CD4-positive, alpha-beta T cell treated with Interleukin-4 for 1 hour (primary cell): ENCODE measurements around the gene SCUBE3.

Source experiments
- DNase-seq, 2 donors: peaks; one replicate each; pipeline ENCODE4 v3.0.0-alpha.2; 2020 to 2022

SCUBE3 gene

DNA sequence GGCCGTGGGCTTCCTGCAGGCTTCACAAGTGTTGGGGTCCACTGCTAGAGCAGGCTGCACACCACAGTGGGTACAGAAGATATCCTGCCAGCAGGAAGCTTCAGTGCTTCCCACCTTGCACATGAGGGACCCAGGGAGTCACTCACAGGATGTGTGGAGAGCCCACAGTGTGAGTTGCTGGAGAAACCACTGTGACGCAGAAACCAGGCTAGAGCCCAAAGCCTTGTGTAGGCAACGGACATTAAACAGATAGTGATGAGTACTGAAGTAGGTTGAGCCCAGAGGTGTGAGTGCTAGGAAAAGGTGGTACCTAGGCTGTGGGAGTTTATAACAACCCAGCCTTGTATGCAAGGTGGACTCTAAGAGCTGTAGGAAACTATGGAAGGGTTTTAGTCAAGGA, 65.0 kb downstream of the SCUBE3 start:
- no peak for DNase-seq

GRCh38 chr6:35280903-35281302, 67.1 kb downstream of the SCUBE3 start:
- DNase-seq, result no peak

- DNase-seq, result no peak
Measured at GRCh38 chr6:35282472-35282871, 68.7 kb downstream of the SCUBE3 start.

DNA sequence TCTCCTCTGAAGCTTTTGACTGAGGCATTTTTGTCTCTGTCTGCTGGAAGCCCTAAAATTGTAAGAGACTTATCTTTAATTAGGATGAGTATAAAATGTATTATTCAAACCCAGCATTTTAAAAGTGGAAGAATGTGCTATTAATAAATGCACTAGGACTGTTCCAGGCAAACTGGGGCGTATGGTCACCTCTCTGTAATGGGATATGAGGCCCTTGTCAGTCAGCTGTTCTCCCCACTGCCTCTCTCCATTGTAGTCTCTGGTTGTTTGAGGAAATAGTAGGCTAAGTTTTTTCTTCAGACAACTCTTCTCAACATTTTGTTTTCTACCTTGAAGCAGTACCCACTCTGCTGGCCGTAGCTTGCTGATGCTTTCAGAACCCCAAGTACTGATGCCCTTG, 69.6 kb downstream of the SCUBE3 start:
- DNase-seq, result no peak

DNA sequence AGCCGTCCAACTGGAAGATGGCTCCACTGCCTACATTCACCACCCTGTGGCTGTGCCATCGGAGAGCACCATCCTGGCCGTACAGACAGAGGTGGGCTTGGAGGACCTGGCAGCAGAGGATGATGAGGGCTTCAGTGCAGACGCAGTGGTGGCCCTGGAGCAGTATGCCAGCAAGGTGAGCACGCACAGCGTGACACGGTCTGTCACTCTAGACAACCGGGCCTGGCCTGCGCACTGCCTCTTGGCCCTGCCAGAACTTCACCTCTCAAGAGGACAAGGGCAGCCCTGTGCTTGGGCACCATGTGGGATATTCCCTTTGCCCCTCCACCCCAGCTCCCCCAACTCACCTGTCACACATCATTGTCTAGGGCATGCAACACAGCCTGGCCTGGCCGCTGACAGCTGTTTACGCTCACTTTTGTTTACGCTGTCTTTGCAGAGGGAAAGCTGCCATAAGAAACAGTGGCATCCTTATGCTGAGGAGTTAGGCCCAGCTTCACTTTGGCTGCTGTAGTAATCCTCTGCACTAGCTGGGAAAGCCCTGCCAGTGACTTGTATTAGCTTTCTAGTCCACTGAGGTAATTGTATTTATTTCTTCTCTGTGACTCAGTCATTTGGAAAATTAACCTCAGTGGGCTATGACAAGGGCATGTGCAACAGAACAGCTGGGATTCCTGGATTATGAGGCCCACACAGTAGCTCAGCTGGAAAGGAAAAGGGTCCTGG, 74.1 kb downstream of the SCUBE3 start:
- no peak for DNase-seq

DNA sequence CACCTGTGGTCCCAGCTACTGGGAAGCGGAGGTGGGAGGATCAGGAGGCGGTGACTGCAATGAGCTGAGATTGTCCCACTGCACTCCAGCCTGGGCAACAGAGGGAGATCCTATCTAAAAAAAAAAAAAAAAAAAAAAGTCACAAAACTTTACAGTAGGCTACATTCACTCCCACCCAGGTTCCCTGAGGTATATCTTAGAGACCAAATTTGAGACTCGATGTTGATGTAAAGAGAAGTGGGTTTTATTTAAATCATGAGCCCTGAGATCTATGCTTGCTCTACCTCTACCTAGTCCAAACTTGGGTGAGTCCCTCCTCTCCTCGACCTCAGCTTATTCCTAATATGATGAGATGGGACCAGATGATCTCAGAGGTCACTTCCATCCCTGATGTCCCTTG, 75.1 kb downstream of the SCUBE3 start:
- DNase-seq, result no peak

GRCh38 chr6:35291491-35291890, 77.7 kb downstream of the SCUBE3 start:
- no peak for DNase-seq

DNA sequence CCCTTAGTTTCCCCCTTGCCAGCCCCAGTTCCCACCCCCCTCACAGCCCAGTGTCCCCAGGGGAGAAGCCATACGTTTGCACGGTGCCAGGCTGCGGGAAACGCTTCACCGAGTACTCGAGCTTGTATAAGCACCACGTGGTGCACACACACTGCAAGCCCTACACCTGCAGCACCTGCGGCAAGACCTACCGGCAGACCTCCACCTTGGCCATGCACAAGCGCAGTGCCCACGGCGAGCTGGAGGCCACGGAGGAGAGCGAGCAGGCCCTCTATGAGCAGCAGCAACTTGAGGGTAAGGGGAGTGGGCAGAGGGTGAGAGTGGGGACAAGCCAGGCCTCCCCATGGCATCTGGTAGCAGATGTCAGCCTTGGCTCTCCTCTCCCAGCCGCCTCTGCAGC, 78.7 kb downstream of the SCUBE3 start:
- DNase-seq, result no peak

GRCh38 chr6:35293681-35294080, 79.9 kb downstream of the SCUBE3 start:
- DNase-seq, result no peak

DNA sequence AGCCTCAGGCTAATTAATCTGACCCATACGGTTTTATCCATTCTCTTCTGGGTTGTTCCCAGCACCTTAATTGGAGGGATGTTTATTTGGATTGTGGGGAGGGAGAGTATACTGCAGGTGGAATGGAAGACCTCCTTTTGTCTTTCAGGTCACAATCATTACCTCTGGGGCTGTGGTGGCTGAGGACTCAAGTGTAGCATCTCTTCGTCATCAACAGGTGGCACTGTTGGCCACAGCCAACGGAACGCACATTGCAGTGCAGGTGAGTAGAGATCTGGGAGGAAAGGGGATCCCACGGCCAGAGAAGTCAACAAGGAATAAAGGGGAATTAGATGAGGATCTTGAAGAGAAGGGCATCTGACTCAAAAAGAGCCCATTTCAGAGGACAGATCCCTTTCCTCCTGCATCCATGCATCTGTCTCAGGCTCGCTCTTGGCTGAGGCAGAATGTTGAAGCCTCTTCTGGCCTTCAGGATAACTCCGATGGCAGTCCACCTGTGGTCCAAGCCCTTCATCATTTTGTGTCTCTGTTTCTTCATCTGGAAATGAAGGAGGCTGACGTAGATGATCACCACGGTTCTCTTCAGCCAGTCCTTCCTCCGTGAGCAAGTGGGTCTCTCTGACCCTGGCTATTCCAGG, 80.7 kb downstream of the SCUBE3 start:
- peak; percentile 66 to 68 for DNase-seq

GRCh38 chr6:35295036-35295435, 81.3 kb downstream of the SCUBE3 start:
- DNase-seq, result no peak

- DNase-seq, result no peak
Measured at GRCh38 chr6:35295521-35296315, 82.0 kb downstream of the SCUBE3 start.

- no peak for DNase-seq
Measured at GRCh38 chr6:35296931-35297600, 83.3 kb downstream of the SCUBE3 start.

GRCh38 chr6:35297601-35298481, 84.1 kb downstream of the SCUBE3 start, which contains the start of gene DEF6:
TSS of gene DEF6 (plus strand) at chr6:35297818. CDS start at chr6:35297857, 39 bp downstream.
- peak; percentile 91 for DNase-seq

DNA sequence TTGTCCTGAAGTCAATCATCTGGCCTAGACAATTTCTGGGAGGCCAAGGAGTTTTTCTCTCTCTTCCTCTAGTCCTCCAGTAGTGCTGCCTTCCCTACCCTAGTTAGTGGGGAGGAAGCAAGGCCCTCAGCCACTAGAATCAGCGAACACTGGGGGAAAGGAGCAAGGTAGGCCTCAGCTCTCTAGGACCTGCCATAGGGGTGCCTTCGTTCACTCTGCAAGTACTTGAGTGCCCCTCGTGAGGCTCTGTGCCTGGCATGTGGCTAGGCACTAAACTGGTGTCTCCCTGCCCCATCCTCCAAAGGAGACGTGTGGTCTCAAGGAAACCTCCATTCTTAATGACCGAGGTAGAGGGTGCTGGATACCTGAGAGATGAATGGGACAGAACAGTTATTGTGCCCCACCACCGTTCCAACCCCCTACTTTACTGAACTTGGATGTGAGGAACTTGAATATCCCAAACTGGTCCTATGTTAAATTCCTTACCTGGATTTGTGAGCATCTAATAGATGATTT, 84.9 kb downstream of the SCUBE3 start:
- DNase-seq, result peak in 1 of 2 donors; percentile 24

DNA sequence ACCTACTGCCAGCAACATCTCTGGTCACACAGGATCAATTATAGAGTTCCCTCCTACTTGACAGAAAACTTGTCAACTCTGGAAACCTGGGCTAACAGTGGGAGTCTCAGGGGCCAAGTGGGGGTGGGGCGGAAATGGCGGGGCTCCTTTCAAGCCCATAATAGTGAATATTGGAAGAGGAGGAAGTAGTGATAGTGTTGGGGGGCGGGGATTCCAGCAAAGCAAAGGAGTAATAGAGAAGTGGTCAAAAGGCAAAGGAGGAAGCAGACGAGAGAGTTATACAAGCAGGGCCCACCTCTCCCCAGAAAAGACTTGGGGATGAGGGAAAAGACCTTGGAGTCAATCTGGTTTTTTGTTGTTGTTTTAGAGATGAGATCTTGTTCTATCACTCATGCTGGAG, 85.9 kb downstream of the SCUBE3 start:
- peak; percentile 47 to 68 for DNase-seq

GRCh38 chr6:35300848-35301247, 87.1 kb downstream of the SCUBE3 start:
- DNase-seq, result peak; percentile 45 to 68
